H1 (cell line): ENCODE measurements around the gene PPIA. TPM values are rescaled to one million over a fixed set of nuclear protein-coding genes. Genes with fewer than 3 reads are reported as not detected.

ENCODE experiments used
- CTCF ChIA-PET: fragments of 300-600 bp; sonication (Branson Sonifier 250); formaldehyde crosslinking; loops from one replicate; lab custom pipeline; 2021; ENCODE audit not compliant: partially characterized antibody; lab: Charles Lee
- POLR2A ChIA-PET: fragments of 300-600 bp; sonication (Branson Sonifier 250); formaldehyde crosslinking; loops from one replicate; lab custom pipeline; 2021; ENCODE audit warnings: inconsistent platforms; ENCODE audit not compliant: partially characterized antibody; lab: Charles Lee
- DNase-seq, 2 experiments: peaks; one replicate each; pipeline versions ENCODE4 v3.0.0 to v3.0.0-alpha.2; 2010 to 2022; ENCODE audit warnings: low spot score in 2 of 2, low read depth in 1 of 2, mixed read lengths in 1 of 2
- FAIRE-seq: peaks from 2 replicates; lab custom pipeline; 2011; peaks lifted over from hg19 to GRCh38; lab: Jason Lieb, UNC
- H2AFZ ChIP-seq: 2 replicates; pipeline ENCODE4 v1.8.1; 2012; ENCODE audit warnings: low read length, inconsistent platforms
- H2AK5ac ChIP-seq: 2 replicates; pipeline ENCODE4 v1.6.1; 2013; ENCODE audit warnings: low read depth, low read length
- H2BK120ac ChIP-seq: replicated peaks from 2 replicates; pipeline ENCODE3; 2013; ENCODE audit warnings: low read depth, low read length, inconsistent platforms
- H2BK12ac ChIP-seq: 2 replicates; pipeline ENCODE4 v1.6.1; 2013; ENCODE audit warnings: low read depth, low read length
- H2BK15ac ChIP-seq: 2 replicates; pipeline ENCODE4 v1.6.1; 2013; ENCODE audit warnings: low read length
- H2BK20ac ChIP-seq: 2 replicates; pipeline ENCODE4 v1.6.1; 2013; ENCODE audit warnings: low read length
- H2BK5ac ChIP-seq: 2 replicates; pipeline ENCODE4 v1.6.1; 2013; ENCODE audit warnings: low read depth, low read length
- H3K14ac ChIP-seq: 2 replicates; pipeline ENCODE4 v1.6.1; 2013; ENCODE audit warnings: inconsistent platforms; ENCODE audit not compliant: insufficient read length
- H3K18ac ChIP-seq: 2 replicates; pipeline ENCODE4 v1.6.1; 2013; ENCODE audit warnings: low read length; ENCODE audit errors: extremely low read depth
- H3K23ac ChIP-seq: 2 replicates; pipeline ENCODE4 v1.6.1; 2013; ENCODE audit warnings: inconsistent platforms; ENCODE audit not compliant: insufficient read length
- H3K23me2 ChIP-seq: 2 replicates; pipeline ENCODE4 v1.6.1; 2013; ENCODE audit warnings: low read depth, low read length
- H3K27ac ChIP-seq: 2 replicates; pipeline ENCODE4 v1.6.1; 2011; ENCODE audit warnings: low read depth, low read length, inconsistent platforms
- H3K27me3 ChIP-seq, 4 experiments: replicated peaks in 1 of 4; 1 replicate in 1 of 4; 2 replicates in 3 of 4; pipeline versions ENCODE4 v1.6.1 to v1.8.1; 2011 to 2013; ENCODE audit warnings: low read length in 3 of 4, mild to moderate bottlenecking in 3 of 4, inconsistent platforms in 2 of 4, mixed read lengths in 2 of 4, moderate library complexity in 1 of 4; ENCODE audit not compliant: control insufficient read depth in 3 of 4, insufficient read depth in 3 of 4; ENCODE audit errors: extremely low read depth in 1 of 4
- H3K36me3 ChIP-seq, 4 experiments: 2 replicates each; pipeline versions ENCODE4 v1.6.1 to v1.8.1; 2011 to 2013; ENCODE audit warnings: mild to moderate bottlenecking in 4 of 4, low read length in 3 of 4, moderate library complexity in 2 of 4, control low read depth in 1 of 4, inconsistent platforms in 1 of 4; ENCODE audit not compliant: insufficient read depth in 4 of 4, control insufficient read depth in 2 of 4
- H3K4ac ChIP-seq: replicated peaks from 2 replicates; pipeline ENCODE3; 2013; ENCODE audit warnings: low read length, low read depth, mixed read lengths, inconsistent platforms; ENCODE audit not compliant: insufficient read length
- H3K4me1 ChIP-seq, 4 experiments: replicated peaks in 1 of 4; 1 replicate in 1 of 4; 2 replicates in 3 of 4; pipeline versions ENCODE4 v1.6.1 to v1.8.1; 2011 to 2013; ENCODE audit warnings: low read length in 3 of 4, inconsistent platforms in 2 of 4, mixed read lengths in 1 of 4; ENCODE audit not compliant: insufficient read depth in 4 of 4, control insufficient read depth in 3 of 4
- H3K4me2 ChIP-seq, 2 experiments: 2 replicates each; pipeline versions ENCODE4 v1.6.1 to v1.8.1; 2011 to 2013; ENCODE audit warnings: low read depth in 2 of 2, low read length in 2 of 2, control low read depth in 1 of 2, inconsistent platforms in 1 of 2, mild to moderate bottlenecking in 1 of 2; ENCODE audit not compliant: insufficient read depth in 1 of 2
- H3K4me3 ChIP-seq, 4 experiments: fragments of 200-600, 300-600 bp in 1 of 4; sonication (generic), shearing (Covaris generic), sonication (Bioruptor Twin) in 1 of 4; 2 replicates each; pipeline versions ENCODE4 v1.5.1 to v1.8.1; 2011 to 2016; ENCODE audit warnings: low read length in 4 of 4, low read depth in 3 of 4, control low read depth in 2 of 4, inconsistent platforms in 2 of 4, mild to moderate bottlenecking in 2 of 4, mixed read lengths in 1 of 4, moderate library complexity in 1 of 4; ENCODE audit not compliant: insufficient read depth in 2 of 4; ENCODE audit errors: extremely low read depth in 1 of 4
- H3K56ac ChIP-seq: replicated peaks from 2 replicates; pipeline ENCODE3; 2013; ENCODE audit warnings: low read depth, mild to moderate bottlenecking, mixed read lengths, low read length, inconsistent platforms; ENCODE audit not compliant: insufficient read length
- H3K79me1 ChIP-seq: 2 replicates; pipeline ENCODE4 v1.6.1; 2013; ENCODE audit warnings: low read depth, low read length, control low read depth
- H3K79me2 ChIP-seq, 2 experiments: 2 replicates each; pipeline versions ENCODE4 v1.6.1 to v1.8.1; 2012 to 2013; ENCODE audit warnings: low read length in 2 of 2, mild to moderate bottlenecking in 2 of 2, inconsistent platforms in 1 of 2; ENCODE audit not compliant: insufficient read depth in 2 of 2, control insufficient read depth in 1 of 2
- H3K9ac ChIP-seq, 4 experiments: replicated peaks in 1 of 4; 1 replicate in 1 of 4; 2 replicates in 3 of 4; pipeline versions ENCODE4 v1.6.1 to v1.8.1; 2011 to 2013; ENCODE audit warnings: low read depth in 3 of 4, low read length in 3 of 4, control low read depth in 2 of 4, mild to moderate bottlenecking in 2 of 4, moderate library complexity in 2 of 4, inconsistent platforms in 1 of 4; ENCODE audit errors: extremely low read depth in 1 of 4
- H3K9me3 ChIP-seq, 2 experiments: 2 replicates each; pipeline versions ENCODE4 v1.6.1 to v1.8.1; 2012 to 2013; ENCODE audit warnings: mild to moderate bottlenecking in 2 of 2, moderate library complexity in 2 of 2, control low read depth in 1 of 2, inconsistent platforms in 1 of 2, low read depth in 1 of 2, low read length in 1 of 2, mixed read lengths in 1 of 2; ENCODE audit not compliant: insufficient read depth in 2 of 2
- H4K20me1 ChIP-seq, 2 experiments: replicated peaks in 1 of 2; 2 replicates each; pipeline versions ENCODE3 to v1.8.1; 2011 to 2013; ENCODE audit warnings: inconsistent platforms in 2 of 2, low read length in 2 of 2, mild to moderate bottlenecking in 1 of 2; ENCODE audit not compliant: insufficient read depth in 2 of 2, control insufficient read depth in 1 of 2
- H4K5ac ChIP-seq: 2 replicates; pipeline ENCODE4 v1.6.1; 2013; ENCODE audit warnings: low read length, low read depth, mixed read lengths, inconsistent platforms; ENCODE audit not compliant: insufficient read length
- H4K8ac ChIP-seq: 2 replicates; pipeline ENCODE4 v1.8.0; 2013; ENCODE audit warnings: mild to moderate bottlenecking, moderate library complexity, low read length, inconsistent platforms; ENCODE audit not compliant: insufficient read depth; ENCODE audit errors: extremely low read depth
- H4K91ac ChIP-seq: replicated peaks from 2 replicates; pipeline ENCODE3; 2013; ENCODE audit warnings: low read length, mixed read lengths, inconsistent platforms; ENCODE audit not compliant: insufficient read length
- ASH2L ChIP-seq: fragments of 200-600, 300-600 bp; sonication (generic); IDR thresholded peaks from one replicate; pipeline ENCODE4 v1.7.1; 2017; ENCODE audit warnings: low read length
- CHD2 ChIP-seq: IDR thresholded peaks from 2 replicates; pipeline ENCODE4 v1.6.1; 2012; ENCODE audit warnings: low read length, improper control_type of control experiment
- EGR1 ChIP-seq: IDR thresholded peaks from 2 replicates; pipeline ENCODE4 v1.6.1; 2011; ENCODE audit warnings: low read depth, low read length, borderline replicate concordance
- FOSL1 ChIP-seq: IDR thresholded peaks from 2 replicates; pipeline ENCODE4 v1.6.1; 2011; ENCODE audit warnings: mild to moderate bottlenecking, low read depth, low read length, moderate library complexity; ENCODE audit not compliant: insufficient read depth
- GABPA ChIP-seq: IDR thresholded peaks from 2 replicates; pipeline ENCODE4 v1.6.1; 2011; ENCODE audit warnings: mild to moderate bottlenecking, low read length, moderate library complexity, borderline replicate concordance; ENCODE audit not compliant: insufficient read depth
- KDM5A ChIP-seq: fragments of 200-600 bp; IDR thresholded peaks from 2 replicates; pipeline ENCODE4 v1.7.1; 2012; ENCODE audit warnings: mild to moderate bottlenecking, low read length, inconsistent platforms, mixed read lengths
- MAFK ChIP-seq: IDR thresholded peaks from 2 replicates; pipeline ENCODE4 v1.6.1; 2012; ENCODE audit warnings: low read depth, mild to moderate bottlenecking, improper control_type of control experiment, low read length
- PHF8 ChIP-seq: fragments of 200-600 bp; sonication (generic); conservative IDR thresholded peaks from 2 replicates; pipeline ENCODE4 v1.7.1; 2012; ENCODE audit warnings: low read depth, mild to moderate bottlenecking, inconsistent platforms, low read length, moderate library complexity
- POLR2AphosphoS5 ChIP-seq: IDR thresholded peaks from 2 replicates; pipeline ENCODE4 v1.6.1; 2011; ENCODE audit warnings: low read depth, low read length
- POU5F1 ChIP-seq: IDR thresholded peaks from 2 replicates; pipeline ENCODE4 v1.6.1; 2011; ENCODE audit warnings: low read depth, mild to moderate bottlenecking, low read length, moderate library complexity
- RNF2 ChIP-seq: fragments of 200-900, 300-1000 bp; sonication (generic); IDR thresholded peaks from 2 replicates; pipeline ENCODE4 v1.7.1; 2016; ENCODE audit warnings: borderline replicate concordance, low read depth, mild to moderate bottlenecking, antibody characterized with exemption, low read length; ENCODE audit not compliant: poor library complexity, severe bottlenecking; ENCODE audit errors: missing control alignments
- SAP30 ChIP-seq: fragments of 300-600 bp; sonication (generic); IDR thresholded peaks from 2 replicates; pipeline ENCODE4 v1.7.1; 2012; ENCODE audit warnings: low read length, moderate library complexity, mild to moderate bottlenecking, inconsistent platforms; ENCODE audit not compliant: insufficient read depth, insufficient replicate concordance
- SUZ12 ChIP-seq: fragments of 200-600 bp; sonication (generic); IDR thresholded peaks from 2 replicates; pipeline ENCODE4 v1.6.1; 2012; ENCODE audit warnings: mild to moderate bottlenecking, inconsistent platforms, low read length, moderate library complexity, mixed read lengths
- TCF12 ChIP-seq: IDR thresholded peaks from 2 replicates; pipeline ENCODE4 v1.6.1; 2011; ENCODE audit warnings: low read depth, mild to moderate bottlenecking, low read length
- WGBS, 2 experiments: shearing (Covaris generic) in 1 of 2; methylation state at CpG; one replicate each; pipeline versions ENCODE4 v1.1.6 to v1.1.7; 2013 to 2015; ENCODE audit warnings: low lambda C conversion rate in 2 of 2, mixed read lengths in 2 of 2, inconsistent platforms in 1 of 2, low coverage in 1 of 2, missing lambda C conversion rate in 1 of 2; ENCODE audit not compliant: insufficient replicate concordance in 2 of 2, insufficient coverage in 1 of 2, insufficient read length in 1 of 2; ENCODE audit errors: extremely low coverage in 1 of 2, missing lambda C conversion rate in 1 of 2; 5-methylcytosine and 5-hydroxymethylcytosine counted together
- polyA plus RNA-seq, 7 experiments: library from polyadenylated mRNA; depleted of rRNA in 3 of 7; stranded (reverse) in 5 of 7; unstranded in 2 of 7; fragments of >200 nt in 5 of 7; fragments of 200-250 nt in 2 of 7; gene quantifications; 1 replicate in 5 of 7; 2 replicates in 1 of 7; 4 replicates in 1 of 7; pipeline versions ENCODE4 v1.2.1 to v1.2.3, GENCODE V29; 2011 to 2013; ENCODE audit warnings: missing spikeins in 2 of 7, mixed read lengths in 2 of 7
- total RNA-seq: library from RNA; stranded (reverse); fragmentation: NEBNext Ultra II Directional; extraction: Animal tissue kit (Norgen Biotek cat#: 25700); gene quantifications from 2 replicates; pipeline ENCODE4 v1.2.1, GENCODE V29; 2021

The PPIA gene
- total and polyA plus RNA-seq, 2 of the 8 experiments (the other 6 are each of a cell fraction or from before 2014, with no cell fraction given) = 2,865 to 5,394 TPM

GRCh38 chr7:44782460-44782859, 14.0 kb upstream of the PPIA start:
- ChIA-PET CTCF (interaction anchor here (1.1 kb wide), 1 partner anchor 18 kb away, joined by 6 read pairs; no protein-coding TSS in a partner anchor), POLR2A (interaction anchor here (1.0 to 1.3 kb wide), 2 partner anchors 10 to 16 kb away, joined by 3 to 6 read pairs; no protein-coding TSS in a partner anchor)
- Histone ChIP-seq H2AFZ (no peak overlapping the region), H2AK5ac (no peak overlapping the region), H3K56ac (no peak overlapping the region), H3K9me3 (peaks cover 3 to 4% of the 10 kb centered on the region in 2 experiments; a peak in 2 of 4 replicates), H2BK20ac (no peak overlapping the region), H3K79me1 (no peaks in the 10 kb centered on the region), H3K4me1 (peaks cover 0 to 4% (median 0%) of the 10 kb centered on the region in 4 experiments; a peak in 3 of 7 replicates), H4K8ac (no peak overlapping the region; the same call in 1 of the 2 replicates), H4K20me1 (no peaks in the 10 kb centered on the region), H3K18ac (no peak overlapping the region), H3K4ac (no peak overlapping the region), H3K9ac (no peak overlapping the region), H3K36me3 (no peaks in the 10 kb centered on the region), H3K27ac (no peak overlapping the region), H3K4me2 (no peak overlapping the region), H2BK5ac (no peak overlapping the region), H4K5ac (no peak overlapping the region), H3K27me3 (no peaks in the 10 kb centered on the region), H3K14ac (no peak overlapping the region), H2BK12ac (no peak overlapping the region), H3K4me3 (no peak overlapping the region), H3K23ac (no peak overlapping the region), H2BK15ac (no peak overlapping the region; the same call in 1 of the 2 replicates), H3K23me2 (no peaks in the 10 kb centered on the region), H3K79me2 (no peaks in the 10 kb centered on the region), H2BK120ac (no peak overlapping the region), H4K91ac (no peak overlapping the region)
- FAIRE-seq = no peak
- 100% methylated on average over 1 of the region's 1 CpG; no CpG with 5 or more reads in 1 of the 2 experiments for WGBS, 2 experiments
- DNase-seq = no peak
- no peak for TF ChIP-seq MAFK
- no peak for TF ChIP-seq FOSL1
- no peak for TF ChIP-seq EGR1
- no peak for TF ChIP-seq CHD2
- no peak for TF ChIP-seq POU5F1
- no peak for TF ChIP-seq GABPA
- TF ChIP-seq TCF12 = no peak
- TF ChIP-seq SAP30 = no peak
- TF ChIP-seq SUZ12 = no peak
- TF ChIP-seq RNF2 = no peak
- no peak for TF ChIP-seq KDM5A
- no peak for TF ChIP-seq ASH2L
- no peak for TF ChIP-seq PHF8
- TF ChIP-seq POLR2AphosphoS5 = no peak
